ENCODE data around the gene NCAPG.

Gene NCAPG

GRCh38 chr4:17771284-17771908, 39.4 kb upstream of the NCAPG start:
- TF ChIP-seq ZFP30 (CRISPR knock-in tag; IDR thresholded peaks at IDR 0.05) = no peak
- TF ChIP-seq ZC3H10 (CRISPR knock-in tag; IDR thresholded peaks at IDR 0.05) = no peak
- no peak for TF ChIP-seq ZNF70 (CRISPR knock-in tag; IDR thresholded peaks at IDR 0.05)
- TF ChIP-seq, protein P1, sequence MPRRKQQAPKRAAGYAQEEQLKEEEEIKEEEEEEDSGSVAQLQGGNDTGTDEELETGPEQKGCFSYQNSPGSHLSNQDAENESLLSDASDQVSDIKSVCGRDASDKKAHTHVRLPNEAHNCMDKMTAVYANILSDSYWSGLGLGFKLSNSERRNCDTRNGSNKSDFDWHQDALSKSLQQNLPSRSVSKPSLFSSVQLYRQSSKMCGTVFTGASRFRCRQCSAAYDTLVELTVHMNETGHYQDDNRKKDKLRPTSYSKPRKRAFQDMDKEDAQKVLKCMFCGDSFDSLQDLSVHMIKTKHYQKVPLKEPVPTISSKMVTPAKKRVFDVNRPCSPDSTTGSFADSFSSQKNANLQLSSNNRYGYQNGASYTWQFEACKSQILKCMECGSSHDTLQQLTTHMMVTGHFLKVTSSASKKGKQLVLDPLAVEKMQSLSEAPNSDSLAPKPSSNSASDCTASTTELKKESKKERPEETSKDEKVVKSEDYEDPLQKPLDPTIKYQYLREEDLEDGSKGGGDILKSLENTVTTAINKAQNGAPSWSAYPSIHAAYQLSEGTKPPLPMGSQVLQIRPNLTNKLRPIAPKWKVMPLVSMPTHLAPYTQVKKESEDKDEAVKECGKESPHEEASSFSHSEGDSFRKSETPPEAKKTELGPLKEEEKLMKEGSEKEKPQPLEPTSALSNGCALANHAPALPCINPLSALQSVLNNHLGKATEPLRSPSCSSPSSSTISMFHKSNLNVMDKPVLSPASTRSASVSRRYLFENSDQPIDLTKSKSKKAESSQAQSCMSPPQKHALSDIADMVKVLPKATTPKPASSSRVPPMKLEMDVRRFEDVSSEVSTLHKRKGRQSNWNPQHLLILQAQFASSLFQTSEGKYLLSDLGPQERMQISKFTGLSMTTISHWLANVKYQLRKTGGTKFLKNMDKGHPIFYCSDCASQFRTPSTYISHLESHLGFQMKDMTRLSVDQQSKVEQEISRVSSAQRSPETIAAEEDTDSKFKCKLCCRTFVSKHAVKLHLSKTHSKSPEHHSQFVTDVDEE (CRISPR knock-in tag; IDR thresholded peaks at IDR 0.05) = no peak
- no peak for TF ChIP-seq ESRRG (CRISPR knock-in tag; IDR thresholded peaks at IDR 0.05)
- TF ChIP-seq OSR1 (CRISPR knock-in tag; IDR thresholded peaks at IDR 0.05) = no peak
- no peak for TF ChIP-seq BACH2 (CRISPR knock-in tag; IDR thresholded peaks at IDR 0.05; ENCODE audit: borderline replicate concordance)
- no peak for TF ChIP-seq PATZ1 (CRISPR knock-in tag; IDR thresholded peaks at IDR 0.05; ENCODE audit: borderline replicate concordance)
- no peak for TF ChIP-seq ISL1 (CRISPR knock-in tag; IDR thresholded peaks at IDR 0.05)
- TF ChIP-seq RARB (CRISPR knock-in tag; IDR thresholded peaks at IDR 0.05) = no peak
- TF ChIP-seq, protein P2, sequence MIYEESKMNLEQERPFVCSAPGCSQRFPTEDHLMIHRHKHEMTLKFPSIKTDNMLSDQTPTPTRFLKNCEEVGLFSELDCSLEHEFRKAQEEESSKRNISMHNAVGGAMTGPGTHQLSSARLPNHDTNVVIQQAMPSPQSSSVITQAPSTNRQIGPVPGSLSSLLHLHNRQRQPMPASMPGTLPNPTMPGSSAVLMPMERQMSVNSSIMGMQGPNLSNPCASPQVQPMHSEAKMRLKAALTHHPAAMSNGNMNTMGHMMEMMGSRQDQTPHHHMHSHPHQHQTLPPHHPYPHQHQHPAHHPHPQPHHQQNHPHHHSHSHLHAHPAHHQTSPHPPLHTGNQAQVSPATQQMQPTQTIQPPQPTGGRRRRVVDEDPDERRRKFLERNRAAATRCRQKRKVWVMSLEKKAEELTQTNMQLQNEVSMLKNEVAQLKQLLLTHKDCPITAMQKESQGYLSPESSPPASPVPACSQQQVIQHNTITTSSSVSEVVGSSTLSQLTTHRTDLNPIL (CRISPR knock-in tag; IDR thresholded peaks at IDR 0.05; ENCODE audit: low read depth) = no peak
- TF ChIP-seq, protein P3, sequence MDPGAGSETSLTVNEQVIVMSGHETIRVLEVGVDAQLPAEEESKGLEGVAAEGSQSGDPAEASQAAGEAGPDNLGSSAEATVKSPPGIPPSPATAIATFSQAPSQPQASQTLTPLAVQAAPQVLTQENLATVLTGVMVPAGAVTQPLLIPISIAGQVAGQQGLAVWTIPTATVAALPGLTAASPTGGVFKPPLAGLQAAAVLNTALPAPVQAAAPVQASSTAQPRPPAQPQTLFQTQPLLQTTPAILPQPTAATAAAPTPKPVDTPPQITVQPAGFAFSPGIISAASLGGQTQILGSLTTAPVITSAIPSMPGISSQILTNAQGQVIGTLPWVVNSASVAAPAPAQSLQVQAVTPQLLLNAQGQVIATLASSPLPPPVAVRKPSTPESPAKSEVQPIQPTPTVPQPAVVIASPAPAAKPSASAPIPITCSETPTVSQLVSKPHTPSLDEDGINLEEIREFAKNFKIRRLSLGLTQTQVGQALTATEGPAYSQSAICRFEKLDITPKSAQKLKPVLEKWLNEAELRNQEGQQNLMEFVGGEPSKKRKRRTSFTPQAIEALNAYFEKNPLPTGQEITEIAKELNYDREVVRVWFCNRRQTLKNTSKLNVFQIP (CRISPR knock-in tag; IDR thresholded peaks at IDR 0.05; ENCODE audit: borderline replicate concordance, low read depth) = no peak
- TF ChIP-seq SNAI2 (CRISPR knock-in tag; IDR thresholded peaks at IDR 0.05) = no peak
- no peak for TF ChIP-seq ZNF565 (CRISPR knock-in tag; conservative IDR thresholded peaks at IDR 0.05; ENCODE audit: low read depth)
- no peak for ATAC-seq

- ATAC-seq = no peak
- no peak for TF ChIP-seq ZNF70 (CRISPR knock-in tag; IDR thresholded peaks at IDR 0.05)
- no peak for TF ChIP-seq BACH2 (CRISPR knock-in tag; IDR thresholded peaks at IDR 0.05; ENCODE audit: borderline replicate concordance)
- TF ChIP-seq ARNTL (CRISPR knock-in tag; IDR thresholded peaks at IDR 0.05; ENCODE audit: borderline replicate concordance, low read depth) = no peak
- TF ChIP-seq OSR1 (CRISPR knock-in tag; IDR thresholded peaks at IDR 0.05) = no peak
- no peak for TF ChIP-seq ZFP3 (CRISPR knock-in tag; IDR thresholded peaks at IDR 0.05)
- TF ChIP-seq CSRNP3 (CRISPR knock-in tag; IDR thresholded peaks at IDR 0.05) = no peak
- TF ChIP-seq ZFP30 (CRISPR knock-in tag; IDR thresholded peaks at IDR 0.05) = no peak
- no peak for TF ChIP-seq ISL1 (CRISPR knock-in tag; IDR thresholded peaks at IDR 0.05)
Measured at GRCh38 chr4:17773135-17773698, 37.6 kb upstream of the NCAPG start.

DNA sequence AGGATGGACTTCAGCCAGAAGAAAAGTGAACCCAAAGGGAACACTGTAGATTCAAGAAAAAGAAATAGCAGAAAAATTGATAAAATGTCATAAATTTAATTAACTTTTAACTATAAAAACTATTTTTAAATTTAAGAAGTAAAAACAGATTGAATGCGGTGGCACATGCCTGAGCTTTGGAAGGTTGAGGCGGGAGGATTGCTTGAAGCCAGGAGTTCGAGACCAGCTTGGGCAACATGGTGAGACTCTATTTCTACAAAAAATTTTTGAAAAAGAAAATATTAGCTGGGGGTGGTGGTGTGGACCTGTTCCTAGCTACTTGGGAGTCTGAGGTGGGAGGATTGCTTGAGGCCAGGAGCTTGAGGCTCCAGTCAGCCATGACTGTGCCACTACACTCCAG, 32.3 kb upstream of the NCAPG start:
- TF ChIP-seq ZC3H10 (CRISPR knock-in tag; IDR thresholded peaks at IDR 0.05) (no peak), SNAI2 (CRISPR knock-in tag; IDR thresholded peaks at IDR 0.05) (no peak), PATZ1 (CRISPR knock-in tag; IDR thresholded peaks at IDR 0.05; ENCODE audit: borderline replicate concordance) (no peak), GLIS3 (CRISPR knock-in tag; IDR thresholded peaks at IDR 0.05) (no peak), CSDC2 (CRISPR knock-in tag; IDR thresholded peaks at IDR 0.05) (no peak), ZNF70 (CRISPR knock-in tag; IDR thresholded peaks at IDR 0.05) (no peak)
- TF ChIP-seq, protein P1 (CRISPR knock-in tag; IDR thresholded peaks at IDR 0.05) = no peak
- TF ChIP-seq, protein P2 (CRISPR knock-in tag; IDR thresholded peaks at IDR 0.05; ENCODE audit: low read depth) = no peak
- no peak for ATAC-seq

Measured in SK-N-SH treated with all-trans-retinoic acid at 6 μM for 48 hours (cell line).